ENCODE data around the gene MED13L.

MED13L gene

GRCh38 chr12:115943310-115943629 is 334.2 kb downstream of the MED13L start:
- DNase-seq (ENCODE audit: low read depth), result no peak
- TF ChIP-seq CTCF (conservative IDR thresholded peaks at IDR 0.05; ENCODE audit: low read length), result no peak

GRCh38 chr12:115942346-115942745 is 335.1 kb downstream of the MED13L start:
- H3K4me3 ChIP-seq (ENCODE audit: low read length), result no peak overlapping the region
- no peak for TF ChIP-seq CTCF (conservative IDR thresholded peaks at IDR 0.05; ENCODE audit: low read length)
- DNase-seq (ENCODE audit: low read depth), result no peak

More at GRCh38 chr12:115943310-115943629, 334.2 kb downstream of the MED13L start:
- no peak overlapping the region for H3K4me3 ChIP-seq (ENCODE audit: low read length)

- no peak for DNase-seq (ENCODE audit: low read depth)
- TF ChIP-seq CTCF (conservative IDR thresholded peaks at IDR 0.05; ENCODE audit: low read length), result no peak
- no peak overlapping the region for H3K4me3 ChIP-seq (ENCODE audit: low read length)
Observed at GRCh38 chr12:115941362-115941761, 336.1 kb downstream of the MED13L start.

GRCh38 chr12:115938794-115939377 is 338.6 kb downstream of the MED13L start:
- TF ChIP-seq CTCF (conservative IDR thresholded peaks at IDR 0.05; ENCODE audit: low read length), result no peak
- DNase-seq (ENCODE audit: low read depth), result no peak
- H3K4me3 ChIP-seq (ENCODE audit: low read length), result no peak overlapping the region

GRCh38 chr12:115936997-115937916 is 340.2 kb downstream of the MED13L start:
- no peak overlapping the region for H3K4me3 ChIP-seq (ENCODE audit: low read length)
- TF ChIP-seq CTCF (conservative IDR thresholded peaks at IDR 0.05; ENCODE audit: low read length), result no peak
- DNase-seq (ENCODE audit: low read depth), result no peak

GRCh38 chr12:115934877-115935276 is 342.6 kb downstream of the MED13L start:
- no peak for DNase-seq (ENCODE audit: low read depth)
- no peak for TF ChIP-seq CTCF (conservative IDR thresholded peaks at IDR 0.05; ENCODE audit: low read length)
- H3K4me3 ChIP-seq (ENCODE audit: low read length), result no peak overlapping the region

- DNase-seq (ENCODE audit: low read depth), result no peak
- TF ChIP-seq CTCF (conservative IDR thresholded peaks at IDR 0.05; ENCODE audit: low read length), result no peak
- H3K4me3 ChIP-seq (ENCODE audit: low read length), result no peak overlapping the region
Observed at GRCh38 chr12:115934046-115934445, 343.4 kb downstream of the MED13L start.
